HL-60/S4 (cell line): ENCODE measurements around the gene C10orf143.
"Not testable (repeated sequence)": the region's sequence is repeated elsewhere in the genome, so short reads cannot be mapped to it uniquely, and the experiment has no call there.

Source experiments
- in situ Hi-C: fragments of 300-500 bp; cut with MboI; formaldehyde crosslinking; loops from 2 replicates; pipeline ENCODE4 v1.14.3; 2022; ENCODE audit warnings: low sequenced_read_pairs

Gene C10orf143

GRCh38 chr10:130110246-130111112, at the start of gene C10orf143:
Gene C10orf143, minus strand, starts transcription at chr10:130110830. Its CDS starts 58 bp downstream, at chr10:130110772.
- in situ Hi-C loops, result no loop called here

- in situ Hi-C loops, result no loop called here
Measured at GRCh38 chr10:130159192-130159794, 48.7 kb upstream of the C10orf143 start.

GRCh38 chr10:130146042-130146441, 35.4 kb upstream of the C10orf143 start:
- in situ Hi-C loops, result no loop called here

- in situ Hi-C loops, result no loop called here
Measured at GRCh38 chr10:130141878-130142277, 31.2 kb upstream of the C10orf143 start.

- in situ Hi-C loops, result no loop called here
Measured at GRCh38 chr10:130141460-130141859, 30.8 kb upstream of the C10orf143 start.

- in situ Hi-C loops, result no loop called here
Measured at GRCh38 chr10:130141038-130141437, 30.4 kb upstream of the C10orf143 start.

GRCh38 chr10:130140425-130140824, 29.8 kb upstream of the C10orf143 start:
- in situ Hi-C loops, result no loop called here

- in situ Hi-C loops, result no loop called here
Measured at GRCh38 chr10:130138479-130138866, 27.8 kb upstream of the C10orf143 start.

- in situ Hi-C loops, result no loop called here
Measured at GRCh38 chr10:130137659-130138478, 27.2 kb upstream of the C10orf143 start.

- in situ Hi-C loops, result no loop called here
Measured at GRCh38 chr10:130137090-130137448, 26.4 kb upstream of the C10orf143 start.

- in situ Hi-C loops, result no loop called here
Measured at GRCh38 chr10:130136226-130137089, 25.8 kb upstream of the C10orf143 start, which contains the start of gene GLRX3. Gene GLRX3, plus strand, starts transcription at chr10:130136391. Its CDS starts 30 bp downstream, at chr10:130136421.

GRCh38 chr10:130135676-130136225, 25.1 kb upstream of the C10orf143 start:
- in situ Hi-C loops, result no loop called here

- in situ Hi-C loops, result no loop called here
Measured at GRCh38 chr10:130128922-130129321, 18.3 kb upstream of the C10orf143 start.

- in situ Hi-C loops, result no loop called here
Measured at GRCh38 chr10:130128062-130128781, 17.6 kb upstream of the C10orf143 start.

- in situ Hi-C loops, result no loop called here
Measured at GRCh38 chr10:130127364-130128061, 16.9 kb upstream of the C10orf143 start.

- in situ Hi-C loops, result no loop called here
Measured at GRCh38 chr10:130121486-130122079, 11.0 kb upstream of the C10orf143 start.

GRCh38 chr10:130117535-130117934, 6.9 kb upstream of the C10orf143 start:
- in situ Hi-C loops, result not testable (repeated sequence)

- in situ Hi-C loops, result not testable (repeated sequence)
Measured at GRCh38 chr10:130116942-130117341, 6.3 kb upstream of the C10orf143 start.
